DMS79 (cell line): ENCODE measurements around the gene MAD1L1.
"Not testable (repeated sequence)": the region's sequence is repeated elsewhere in the genome, so short reads cannot be mapped to it uniquely, and the experiment has no call there.

Experiments used
- DNase-seq: peaks from one replicate; lab custom pipeline; 2025; lab: John Stamatoyannopoulos, UW

The MAD1L1 gene

DNA sequence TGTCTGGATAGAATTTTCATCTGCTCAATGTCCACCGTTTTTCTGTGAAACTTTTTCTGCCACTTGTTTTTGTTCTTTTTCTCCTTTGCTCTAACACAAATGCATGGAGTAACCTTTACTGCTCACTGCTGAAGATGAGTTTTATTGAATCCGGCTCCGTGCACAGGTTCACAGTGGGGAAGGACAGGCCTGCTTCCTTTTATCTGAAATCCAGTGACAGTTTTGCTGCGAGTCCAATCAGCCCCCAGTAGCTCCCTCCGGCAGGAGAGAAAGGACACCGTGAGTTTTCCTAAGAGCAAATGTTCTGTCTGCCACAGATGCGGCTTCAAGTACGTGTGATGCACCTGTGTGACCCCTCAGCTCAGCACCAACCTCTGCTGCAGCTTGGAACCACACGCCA is 246.8 kb downstream of the MAD1L1 start:
- DNase-seq: no peak

- DNase-seq: no peak
These were observed 247.7 kb downstream of the MAD1L1 start for GRCh38 chr7:1985042-1985441.

DNA sequence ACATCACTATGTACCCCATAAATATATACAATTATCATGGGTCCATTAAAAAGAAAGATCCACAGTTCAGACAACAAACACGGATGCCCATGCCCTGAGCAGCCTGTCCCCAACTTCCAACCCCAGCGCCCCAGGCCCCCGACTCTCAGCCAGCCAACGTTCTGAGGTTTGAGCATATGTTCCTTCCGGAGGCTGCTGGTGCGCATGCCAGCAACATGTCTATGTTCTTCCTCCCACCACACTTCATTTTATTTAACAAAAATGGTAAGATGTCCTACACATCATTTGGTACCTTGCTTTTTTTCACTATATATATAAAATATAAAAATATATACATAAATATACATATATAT is 250.9 kb downstream of the MAD1L1 start:
- no peak for DNase-seq

GRCh38 chr7:1981201-1981877 is 251.4 kb downstream of the MAD1L1 start:
- DNase-seq: no peak

GRCh38 chr7:1979591-1980560 is 252.9 kb downstream of the MAD1L1 start:
- no peak for DNase-seq

DNA sequence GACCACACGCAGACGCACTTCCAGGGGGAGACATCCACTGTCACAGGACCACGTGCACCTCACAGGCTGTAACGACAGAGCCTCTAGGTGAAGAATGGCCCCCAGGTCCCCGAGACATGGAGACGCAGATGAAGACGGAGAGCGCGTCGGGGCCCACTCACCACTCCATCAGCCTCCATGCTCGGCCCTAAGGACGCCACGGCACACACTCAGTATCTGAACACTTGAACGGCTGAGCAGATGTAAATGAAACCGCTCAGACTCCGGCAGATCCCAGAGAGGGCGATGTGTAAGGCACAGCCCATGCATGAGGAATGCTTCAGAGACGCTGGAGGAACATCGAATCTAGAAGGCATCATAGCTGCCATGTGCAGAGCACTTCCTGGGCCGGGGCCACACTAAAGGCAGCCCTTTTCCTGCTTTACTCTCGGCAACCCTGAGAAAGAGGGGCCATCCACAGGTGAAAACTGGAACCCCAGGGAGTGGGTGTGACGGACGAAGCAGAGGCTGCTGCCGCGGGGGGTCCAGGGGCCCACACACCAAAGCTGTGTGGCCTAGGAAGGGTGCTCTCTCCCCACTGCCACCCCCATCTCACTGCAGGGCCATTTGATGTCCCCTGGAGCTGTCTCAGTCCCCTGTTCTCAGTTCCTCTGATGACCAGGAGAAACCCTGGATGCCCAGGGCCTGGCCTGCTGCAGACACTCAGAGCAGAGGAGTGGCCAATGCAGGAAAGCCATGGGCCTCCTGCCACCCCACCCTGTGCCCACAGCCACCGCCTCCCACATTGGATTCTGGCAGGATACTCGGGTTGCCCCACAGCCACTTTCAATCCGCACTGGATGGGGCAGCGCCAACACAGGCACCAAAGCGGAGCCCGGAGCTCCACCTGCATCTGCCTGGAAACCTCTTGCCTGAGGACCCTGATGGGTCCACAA is 253.8 kb downstream of the MAD1L1 start:
- DNase-seq: no peak

GRCh38 chr7:1977876-1978441 is 254.8 kb downstream of the MAD1L1 start:
- DNase-seq: no peak

DNA sequence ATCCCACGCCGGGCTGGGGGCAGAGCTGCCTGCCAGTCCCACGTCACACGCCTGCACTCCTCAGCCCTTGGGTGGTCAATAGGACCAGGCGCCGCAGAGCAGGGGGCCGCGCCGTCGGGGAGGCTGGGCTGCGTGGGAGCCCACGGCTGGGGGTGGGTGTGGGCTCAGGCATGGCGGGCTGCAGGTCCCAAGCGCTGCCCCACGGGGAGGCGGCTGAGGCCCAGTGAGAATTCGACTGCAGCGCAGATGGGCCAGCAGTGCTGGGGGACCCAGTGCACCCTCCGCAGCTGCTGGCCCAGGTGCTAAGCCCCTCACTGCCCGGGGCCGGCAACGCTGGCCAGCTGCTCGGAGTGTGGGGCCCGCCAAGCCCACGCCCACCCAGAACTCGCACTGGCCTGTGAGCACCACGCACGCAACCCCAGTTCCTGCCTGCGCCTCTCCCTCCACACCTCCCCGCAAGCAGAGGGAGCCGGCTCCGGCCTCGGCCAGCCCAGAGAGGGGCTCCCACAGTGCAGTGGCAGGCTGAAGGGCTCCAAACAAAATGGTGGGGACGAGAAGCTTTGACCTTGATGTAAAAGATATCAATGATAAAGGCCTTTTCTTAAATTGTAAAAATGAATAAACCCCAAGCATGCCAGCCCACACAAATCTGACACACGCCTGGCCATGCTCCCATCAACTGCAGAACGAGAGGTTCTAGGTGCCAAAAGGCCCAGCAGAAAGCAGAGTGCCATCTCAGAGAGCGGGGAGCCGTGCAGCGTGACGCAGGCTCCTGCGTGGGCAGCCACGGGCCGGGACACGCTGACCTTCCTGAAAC is 255.5 kb downstream of the MAD1L1 start:
- no peak for DNase-seq

GRCh38 chr7:1976521-1976920 is 256.2 kb downstream of the MAD1L1 start:
- not testable (repeated sequence) for DNase-seq

DNA sequence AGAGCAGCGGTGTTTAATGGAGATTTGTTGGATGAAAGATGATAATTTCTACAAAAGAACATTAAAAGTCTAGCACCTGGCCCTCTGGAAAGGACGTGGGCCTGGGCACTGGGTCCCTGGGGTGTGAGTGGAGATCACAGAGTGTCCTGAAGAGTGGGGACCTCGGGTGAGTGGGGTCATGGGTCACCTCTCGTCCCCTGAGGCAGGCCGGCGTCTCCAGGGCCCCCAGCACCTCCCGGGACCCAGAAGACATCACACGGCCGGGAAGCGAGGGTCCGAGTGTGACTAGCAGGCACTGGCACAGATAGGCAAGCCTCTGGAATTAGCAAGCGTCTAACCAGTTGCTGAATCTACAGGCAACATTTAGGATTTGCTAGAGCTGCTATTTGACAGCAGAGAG is 257.2 kb downstream of the MAD1L1 start:
- no peak for DNase-seq

- no peak for DNase-seq
These were observed 257.6 kb downstream of the MAD1L1 start for GRCh38 chr7:1975179-1975578.

DNA sequence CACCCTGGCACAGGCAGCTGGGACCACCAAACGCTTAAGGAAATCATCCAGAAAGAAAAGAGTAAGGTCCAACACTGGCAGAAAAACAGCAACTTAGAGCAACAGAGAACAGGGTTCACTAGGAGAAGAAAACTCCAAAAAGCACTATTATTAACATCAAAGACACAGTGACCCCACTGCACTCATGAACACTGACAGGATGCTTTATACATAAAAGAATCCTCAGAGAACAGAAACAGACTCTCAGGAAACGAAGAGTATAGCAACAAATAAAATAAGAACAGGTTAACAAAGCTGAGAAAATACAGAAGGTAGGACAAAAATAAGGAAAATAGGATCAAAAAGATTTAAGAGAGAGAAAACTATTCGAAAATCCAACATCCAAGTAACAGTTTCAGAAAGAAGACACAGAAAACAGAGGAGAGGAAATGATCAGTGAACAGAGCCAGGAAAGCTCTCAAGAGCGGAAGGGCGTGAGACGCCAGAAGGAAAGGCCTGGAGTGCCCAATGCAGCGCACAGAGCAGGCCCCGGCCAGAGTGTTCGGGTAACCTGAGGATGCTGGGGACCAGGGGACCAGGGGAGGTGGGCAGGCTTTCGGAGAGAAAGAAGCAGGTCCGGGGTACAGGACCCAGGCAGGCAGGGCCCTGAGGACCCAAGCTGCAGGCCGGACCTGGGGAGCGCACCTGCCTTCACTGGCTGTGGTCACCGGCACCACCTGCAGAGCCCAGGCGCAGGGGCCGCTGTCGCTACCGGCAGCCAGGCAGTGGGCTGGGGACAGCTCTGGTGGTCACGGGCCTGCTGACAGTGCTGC is 258.2 kb downstream of the MAD1L1 start:
- no peak for DNase-seq

- no peak for DNase-seq
These were observed 259.2 kb downstream of the MAD1L1 start for GRCh38 chr7:1973321-1974251.

- no peak for DNase-seq
These were observed 260.0 kb downstream of the MAD1L1 start for GRCh38 chr7:1972744-1973143.

DNA sequence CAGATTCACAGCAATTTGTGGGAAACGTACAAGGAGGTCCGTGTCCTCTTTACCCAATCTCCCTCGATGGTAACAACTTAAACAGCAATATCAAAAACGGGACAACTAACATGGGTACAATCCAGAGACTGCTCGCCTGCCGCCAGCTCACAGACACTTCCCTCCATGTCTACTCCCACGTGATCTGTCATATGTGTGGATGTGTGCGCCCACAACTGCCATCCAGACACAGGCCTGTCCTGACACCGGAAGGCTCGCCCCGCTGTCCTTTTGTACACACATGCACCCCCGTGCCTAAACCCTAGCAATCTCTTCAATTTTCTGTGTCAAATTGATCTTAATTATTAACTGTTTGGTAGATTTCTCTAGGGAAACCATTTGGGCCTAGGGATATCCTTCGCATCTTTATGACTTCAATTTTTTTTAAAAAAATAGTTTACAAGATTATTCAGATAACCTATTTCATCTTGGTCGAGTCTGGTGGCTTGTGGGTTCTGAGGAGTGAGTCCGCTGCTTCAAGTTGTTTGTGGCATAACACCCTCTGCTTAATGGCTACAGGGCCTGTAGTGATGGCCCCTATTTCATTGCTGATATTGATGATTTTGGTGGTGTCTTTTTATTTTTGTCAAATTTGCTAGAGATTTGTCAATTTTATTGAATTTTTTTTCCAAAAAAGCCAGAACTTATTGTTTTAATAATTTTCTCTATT is 260.6 kb downstream of the MAD1L1 start:
- no peak for DNase-seq

DNA sequence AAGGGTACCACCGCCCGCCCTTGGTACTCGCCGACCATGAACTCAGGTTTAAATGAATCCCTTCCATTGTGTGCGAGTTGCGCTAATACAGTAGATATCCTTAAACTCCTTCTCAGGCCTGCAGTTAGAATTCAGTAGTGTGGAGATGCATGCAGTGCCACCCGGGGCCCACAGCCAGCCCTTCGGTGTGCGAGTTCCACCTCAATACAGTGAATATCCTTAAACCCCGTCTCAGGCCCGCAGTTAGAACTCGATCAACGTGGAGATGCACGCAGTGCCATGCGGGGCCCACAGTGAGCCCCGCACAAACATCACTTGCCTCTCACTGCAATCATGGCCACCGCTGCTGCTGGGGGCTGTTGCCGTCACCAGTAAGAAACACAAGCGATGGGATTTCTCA is 261.9 kb downstream of the MAD1L1 start:
- DNase-seq: no peak

DNA sequence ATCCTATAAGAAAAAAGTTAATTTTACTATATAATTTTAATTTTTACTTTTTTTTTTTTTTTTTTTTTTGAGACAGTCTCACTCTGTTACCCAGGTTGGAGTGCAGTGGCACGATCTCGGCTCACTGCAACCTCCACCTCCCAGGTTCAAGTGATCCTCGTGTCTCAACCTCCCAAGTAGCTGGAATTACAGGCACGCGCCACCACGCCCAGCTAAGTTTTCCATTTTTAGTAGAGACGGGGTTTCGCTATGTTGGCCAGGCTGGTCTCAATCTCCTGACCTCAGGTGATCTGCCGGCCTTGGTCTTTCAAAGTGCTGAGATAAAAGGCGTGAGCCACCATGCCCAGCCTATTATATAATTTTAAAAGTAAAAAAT is 262.5 kb downstream of the MAD1L1 start:
- not testable (repeated sequence) for DNase-seq
